Measurements from ENCODE around the gene RAB4A. TPM values are rescaled to one million over a fixed set of nuclear protein-coding genes. Genes with fewer than 3 reads are reported as not detected.

RAB4A gene
- total RNA-seq = 10 to 100 TPM; 56.2 to 58.9 TPM
- long read RNA-seq, donor 1, transcript RAB4A-201 (8 exons, 2,966 nt) = major isoform, 21 of 27 reads
- long read RNA-seq, donor 1, partial matches to known transcripts = 3 of 27 reads
- long read RNA-seq, donor 1, other reads (novel, unspliced or antisense) = 1 of 27 reads
- long read RNA-seq, donor 2, transcript RAB4A-201 (8 exons, 2,966 nt) = major isoform, 85 of 110 reads
- long read RNA-seq, donor 2, partial matches to known transcripts = 14 of 110 reads
- long read RNA-seq, donor 2, other reads (novel, unspliced or antisense) = 10 of 110 reads

GRCh38 chr1:229270547-229271447, at the start of gene RAB4A:
Gene RAB4A (plus strand): TSS chr1:229271111. CDS start chr1:229271340, 229 bp downstream.
- intact Hi-C loops (cut with DNase I) = no loop called here
- DNase-seq (ENCODE audit: low spot score) = peak; percentile 96

GRCh38 chr1:229222081-229222480, 48.8 kb upstream of the RAB4A start:
- no peak for DNase-seq (ENCODE audit: low spot score)
- intact Hi-C loops (cut with DNase I) = loop anchor here (10.0 kb wide), 3 partner anchors 157 to 557 kb away; partner anchors contain the start of gene RHOU (in 1 of the 2)

- intact Hi-C loops (cut with DNase I) = loop anchor here (10.0 kb wide), 3 partner anchors 159 to 559 kb away; partner anchors contain the start of gene RHOU (in 1 of the 2)
- DNase-seq (ENCODE audit: low spot score) = peak; percentile 82
These were observed 47.4 kb upstream of the RAB4A start for GRCh38 chr1:229223498-229223897.

- intact Hi-C loops (cut with DNase I) = loop anchor here (10.0 kb wide), 3 partner anchors 160 to 560 kb away; partner anchors contain the start of gene RHOU (in 1 of the 2)
- no peak for DNase-seq (ENCODE audit: low spot score)
These were observed 46.6 kb upstream of the RAB4A start for GRCh38 chr1:229224308-229224707.

GRCh38 chr1:229225331-229225782, 45.6 kb upstream of the RAB4A start:
- DNase-seq (ENCODE audit: low spot score) = no peak
- intact Hi-C loops (cut with DNase I) = loop anchor here (5.0 to 10.0 kb wide), 4 partner anchors 161 to 561 kb away; partner anchors contain the start of gene RHOU (in 1 of the 2)

GRCh38 chr1:229226796-229227195, 44.1 kb upstream of the RAB4A start:
- intact Hi-C loops (cut with DNase I) = loop anchor here (1.0 to 10.0 kb wide), 5 partner anchors 10 to 562 kb away; partner anchors contain the start of gene RHOU (in 1 of the 2)
- no peak for DNase-seq (ENCODE audit: low spot score)

- intact Hi-C loops (cut with DNase I) = loop anchor here (1.0 to 10.0 kb wide), 5 partner anchors 11 to 563 kb away; partner anchors contain the start of gene RHOU (in 1 of the 2)
- DNase-seq (ENCODE audit: low spot score) = peak; percentile 94
These were observed 43.5 kb upstream of the RAB4A start for GRCh38 chr1:229227298-229227919.

GRCh38 chr1:229228522-229228921, 42.4 kb upstream of the RAB4A start:
- no peak for DNase-seq (ENCODE audit: low spot score)
- intact Hi-C loops (cut with DNase I) = loop anchor here (2.0 to 10.0 kb wide), 5 partner anchors 164 to 564 kb away; partner anchors contain the start of gene RHOU (in 2 of the 2)

GRCh38 chr1:229229137-229229720, 41.7 kb upstream of the RAB4A start:
- intact Hi-C loops (cut with DNase I) = loop anchor here (2.0 to 10.0 kb wide), 5 partner anchors 164 to 564 kb away; partner anchors contain the start of gene RHOU (in 2 of the 2)
- no peak for DNase-seq (ENCODE audit: low spot score)

- intact Hi-C loops (cut with DNase I) = loop anchor here (2.0 to 10.0 kb wide), 5 partner anchors 165 to 565 kb away; partner anchors contain the start of gene RHOU (in 2 of the 2)
- DNase-seq (ENCODE audit: low spot score) = no peak
These were observed 41.2 kb upstream of the RAB4A start for GRCh38 chr1:229229721-229230139.

- intact Hi-C loops (cut with DNase I) = no loop called here
- DNase-seq (ENCODE audit: low spot score) = no peak
These were observed 40.6 kb upstream of the RAB4A start for GRCh38 chr1:229230140-229230892.

- DNase-seq (ENCODE audit: low spot score) = no peak
- intact Hi-C loops (cut with DNase I) = no loop called here
These were observed 39.8 kb upstream of the RAB4A start for GRCh38 chr1:229230893-229231753.

- intact Hi-C loops (cut with DNase I) = no loop called here
- DNase-seq (ENCODE audit: low spot score) = no peak
These were observed 39.2 kb upstream of the RAB4A start for GRCh38 chr1:229231754-229232119.

GRCh38 chr1:229234870-229235472, 35.9 kb upstream of the RAB4A start:
- intact Hi-C loops (cut with DNase I) = no loop called here
- DNase-seq (ENCODE audit: low spot score) = no peak

- no peak for DNase-seq (ENCODE audit: low spot score)
- intact Hi-C loops (cut with DNase I) = no loop called here
These were observed 33.6 kb upstream of the RAB4A start for GRCh38 chr1:229237320-229237719.

GRCh38 chr1:229238231-229238630, 32.7 kb upstream of the RAB4A start:
- intact Hi-C loops (cut with DNase I) = no loop called here
- no peak for DNase-seq (ENCODE audit: low spot score)

Measured in posterior vena cava (tissue), 2 donors.